A172 (cell line): ENCODE data around the gene PRRC2B. TPM values are rescaled to one million over a fixed set of nuclear protein-coding genes. Genes with fewer than 3 reads are reported as not detected.
"Not testable (repeated sequence)": the region's sequence is repeated elsewhere in the genome, so short reads cannot be mapped to it uniquely, and the experiment has no call there.

ENCODE experiments used
- DNase-seq: peaks from one replicate; pipeline ENCODE4 v3.0.0-alpha.2; 2015; ENCODE audit warnings: low spot score
- total RNA-seq: library from RNA; depleted of rRNA; stranded (reverse); fragments of >200 nt; shearing (Covaris generic); gene quantifications from 2 replicates; pipeline ENCODE4 v1.2.3, GENCODE V29; 2014; rRNA removed

PRRC2B gene
- total RNA-seq = 26.2 and 49.1 TPM in 2 replicates

GRCh38 chr9:131393622-131394463 lies at the start of gene PRRC2B:
PRRC2B (plus strand) TSS chr9:131394086; CDS start chr9:131430145, 36,059 bp downstream.
- no peak for DNase-seq

- DNase-seq = not testable (repeated sequence)
Observed at GRCh38 chr9:131344931-131345535, 48.9 kb upstream of the PRRC2B start.

- DNase-seq = no peak
Observed at GRCh38 chr9:131346559-131346958, 47.3 kb upstream of the PRRC2B start.

- DNase-seq = no peak
Observed at GRCh38 chr9:131347376-131348020, 46.4 kb upstream of the PRRC2B start.

- DNase-seq = no peak
Observed at GRCh38 chr9:131348631-131349521, 45.0 kb upstream of the PRRC2B start.

GRCh38 chr9:131349522-131349880 lies 44.4 kb upstream of the PRRC2B start:
- no peak for DNase-seq

- peak; percentile 60 for DNase-seq
Observed at GRCh38 chr9:131349881-131350563, 43.9 kb upstream of the PRRC2B start.

GRCh38 chr9:131356479-131356878 lies 37.4 kb upstream of the PRRC2B start:
- DNase-seq = not testable (repeated sequence)

GRCh38 chr9:131358556-131358955 lies 35.3 kb upstream of the PRRC2B start:
- no peak for DNase-seq

- peak; percentile 50 for DNase-seq
Observed at GRCh38 chr9:131361202-131361833, 32.6 kb upstream of the PRRC2B start.

GRCh38 chr9:131365546-131365945 lies 28.3 kb upstream of the PRRC2B start:
- DNase-seq = no peak

GRCh38 chr9:131366761-131367401 lies 27.0 kb upstream of the PRRC2B start:
- peak; percentile 68 for DNase-seq

GRCh38 chr9:131367450-131367849 lies 26.4 kb upstream of the PRRC2B start:
- DNase-seq = no peak

- no peak for DNase-seq
Observed at GRCh38 chr9:131370638-131371037, 23.2 kb upstream of the PRRC2B start.

GRCh38 chr9:131372599-131372973 lies 21.3 kb upstream of the PRRC2B start:
- DNase-seq = not testable (repeated sequence)

- not testable (repeated sequence) for DNase-seq
Observed at GRCh38 chr9:131374638-131375037, 19.2 kb upstream of the PRRC2B start.

GRCh38 chr9:131379056-131379455 lies 14.8 kb upstream of the PRRC2B start:
- no peak for DNase-seq

GRCh38 chr9:131382850-131383729 lies 10.8 kb upstream of the PRRC2B start:
- peak; percentile 67 for DNase-seq

GRCh38 chr9:131385296-131385695 lies 8.6 kb upstream of the PRRC2B start:
- no peak for DNase-seq
